GM10266 (cell line): ENCODE measurements around the gene CLSTN2.

Experiments used
- DNase-seq: peaks from one replicate; pipeline ENCODE4 v3.0.0; 2012; ENCODE audit errors: extremely low spot score
- CTCF ChIP-seq: IDR thresholded peaks from 2 replicates; pipeline ENCODE4 v1.5.1; 2012; ENCODE audit warnings: mild to moderate bottlenecking, low read depth; ENCODE audit not compliant: control insufficient read depth, insufficient read depth; ENCODE audit errors: missing control alignments

Gene CLSTN2

GRCh38 chr3:139897759-139898158 lies 37.2 kb upstream of the CLSTN2 start:
- DNase-seq: no peak
- TF ChIP-seq CTCF: no peak

GRCh38 chr3:139906418-139906817 lies 28.6 kb upstream of the CLSTN2 start:
- DNase-seq: no peak
- TF ChIP-seq CTCF: no peak

- no peak for TF ChIP-seq CTCF
- no peak for DNase-seq
Observed at GRCh38 chr3:139909811-139910210, 25.2 kb upstream of the CLSTN2 start.

GRCh38 chr3:139916271-139916670 lies 18.7 kb upstream of the CLSTN2 start:
- TF ChIP-seq CTCF: no peak
- no peak for DNase-seq

GRCh38 chr3:139917226-139917785 lies 17.7 kb upstream of the CLSTN2 start:
- no peak for DNase-seq
- TF ChIP-seq CTCF: no peak

GRCh38 chr3:139928708-139929505 lies 6.1 kb upstream of the CLSTN2 start:
- no peak for TF ChIP-seq CTCF
- DNase-seq: no peak

- no peak for DNase-seq
- no peak for TF ChIP-seq CTCF
Observed at GRCh38 chr3:139930211-139930610, 4.8 kb upstream of the CLSTN2 start.
